GM12891 (cell line): ENCODE results near the gene DUSP15.
"Not testable (repeated sequence)": the region's sequence is repeated elsewhere in the genome, so short reads cannot be mapped to it uniquely, and the experiment has no call there.

Experiments used
- DNase-seq: peaks from one replicate; pipeline ENCODE4 v3.0.0; 2011; ENCODE audit warnings: low spot score; ENCODE audit not compliant: insufficient read length
- FAIRE-seq: peaks from 2 replicates; lab custom pipeline; 2011; peaks lifted over from hg19 to GRCh38; lab: Jason Lieb, UNC
- PAX5 ChIP-seq: IDR thresholded peaks from 2 replicates; pipeline ENCODE4 v1.6.1; 2011; ENCODE audit warnings: low read length, moderate library complexity, mild to moderate bottlenecking; ENCODE audit not compliant: insufficient read depth, severe bottlenecking
- POLR2A ChIP-seq: IDR thresholded peaks from 2 replicates; pipeline ENCODE4 v1.6.1; 2011; ENCODE audit warnings: low read depth, low read length, control low read depth
- POLR2AphosphoS5 ChIP-seq: IDR thresholded peaks from 2 replicates; pipeline ENCODE4 v1.6.1; 2011; ENCODE audit warnings: low read depth, low read length, control low read depth
- POU2F2 ChIP-seq: IDR thresholded peaks from 2 replicates; pipeline ENCODE4 v1.6.1; 2011; ENCODE audit warnings: low read depth, mild to moderate bottlenecking, control low read depth, low read length, moderate library complexity
- SPI1 ChIP-seq: IDR thresholded peaks from 2 replicates; pipeline ENCODE4 v1.6.1; 2011; ENCODE audit warnings: low read depth, low read length, control low read depth
- TAF1 ChIP-seq: IDR thresholded peaks from 2 replicates; pipeline ENCODE4 v1.6.1; 2011; ENCODE audit warnings: low read depth, low read length, control low read depth

Gene DUSP15

DNA sequence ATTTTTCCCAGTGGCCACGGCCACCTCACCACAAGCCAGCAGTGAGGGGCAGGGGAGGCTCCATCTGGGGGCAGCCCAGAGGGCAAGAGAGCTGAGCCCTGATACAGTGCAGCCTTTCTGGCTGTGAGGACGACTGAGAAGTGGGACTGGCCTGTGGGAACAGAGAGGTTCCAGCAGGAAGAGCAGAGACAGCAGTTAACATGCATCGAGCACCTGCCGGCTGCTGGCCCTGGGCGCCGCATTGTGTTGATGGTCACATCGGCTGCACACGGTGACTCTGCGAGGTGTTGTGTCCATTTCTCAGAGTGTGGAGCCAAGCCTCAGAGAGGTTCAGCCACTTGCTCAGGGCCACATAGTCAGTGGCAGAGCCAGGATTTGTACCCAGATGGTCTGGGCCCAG, 34.8 kb downstream of the DUSP15 start:
- no peak for DNase-seq
- FAIRE-seq = no peak
- TF ChIP-seq PAX5 (no peak), POLR2AphosphoS5 (no peak), TAF1 (no peak), SPI1 (no peak), POU2F2 (no peak), POLR2A (no peak)

- no peak for TF ChIP-seq POLR2AphosphoS5
- no peak for TF ChIP-seq TAF1
- TF ChIP-seq PAX5 = no peak
- TF ChIP-seq POLR2A = no peak
- no peak for TF ChIP-seq POU2F2
- no peak for TF ChIP-seq SPI1
- FAIRE-seq = no peak
- no peak for DNase-seq
Observed at GRCh38 chr20:31833931-31834521, 36.3 kb downstream of the DUSP15 start.

- TF ChIP-seq SPI1 (no peak), PAX5 (no peak), TAF1 (no peak), POLR2A (no peak), POLR2AphosphoS5 (no peak), POU2F2 (no peak)
- DNase-seq (peak; percentile 79), FAIRE-seq (peak; percentile 54)
Observed at GRCh38 chr20:31833130-31833930, 37.0 kb downstream of the DUSP15 start.

DNA sequence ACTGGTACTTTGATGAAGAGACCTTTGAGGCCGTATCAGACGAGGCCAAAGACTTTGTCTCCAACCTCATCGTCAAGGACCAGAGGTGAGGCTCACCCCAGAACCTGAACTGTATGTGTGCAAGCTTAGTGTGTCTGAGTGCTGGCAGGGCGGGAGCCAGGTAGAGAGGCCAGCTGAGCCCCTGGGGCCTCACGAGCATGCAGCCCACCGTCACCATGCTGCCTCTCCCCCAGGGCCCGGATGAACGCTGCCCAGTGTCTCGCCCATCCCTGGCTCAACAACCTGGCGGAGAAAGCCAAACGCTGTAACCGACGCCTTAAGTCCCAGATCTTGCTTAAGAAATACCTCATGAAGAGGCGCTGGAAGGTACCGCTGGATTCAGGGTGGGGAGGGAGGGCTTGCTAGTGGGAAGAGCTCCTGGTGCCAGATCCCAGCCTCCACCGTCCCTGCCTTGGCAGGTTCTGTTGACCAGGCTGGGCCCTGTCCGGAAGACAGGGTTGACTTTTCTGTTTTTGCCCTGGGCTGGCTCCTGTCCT, 38.5 kb downstream of the DUSP15 start:
- no peak for FAIRE-seq
- no peak for TF ChIP-seq PAX5
- TF ChIP-seq POLR2AphosphoS5 = no peak
- no peak for TF ChIP-seq SPI1
- TF ChIP-seq TAF1 = no peak
- no peak for TF ChIP-seq POU2F2
- no peak for TF ChIP-seq POLR2A
- no peak for DNase-seq

GRCh38 chr20:31831211-31831610, 39.1 kb downstream of the DUSP15 start:
- DNase-seq = no peak
- TF ChIP-seq PAX5 (no peak), POU2F2 (no peak), TAF1 (no peak), SPI1 (no peak), POLR2AphosphoS5 (no peak), POLR2A (no peak)
- no peak for FAIRE-seq

DNA sequence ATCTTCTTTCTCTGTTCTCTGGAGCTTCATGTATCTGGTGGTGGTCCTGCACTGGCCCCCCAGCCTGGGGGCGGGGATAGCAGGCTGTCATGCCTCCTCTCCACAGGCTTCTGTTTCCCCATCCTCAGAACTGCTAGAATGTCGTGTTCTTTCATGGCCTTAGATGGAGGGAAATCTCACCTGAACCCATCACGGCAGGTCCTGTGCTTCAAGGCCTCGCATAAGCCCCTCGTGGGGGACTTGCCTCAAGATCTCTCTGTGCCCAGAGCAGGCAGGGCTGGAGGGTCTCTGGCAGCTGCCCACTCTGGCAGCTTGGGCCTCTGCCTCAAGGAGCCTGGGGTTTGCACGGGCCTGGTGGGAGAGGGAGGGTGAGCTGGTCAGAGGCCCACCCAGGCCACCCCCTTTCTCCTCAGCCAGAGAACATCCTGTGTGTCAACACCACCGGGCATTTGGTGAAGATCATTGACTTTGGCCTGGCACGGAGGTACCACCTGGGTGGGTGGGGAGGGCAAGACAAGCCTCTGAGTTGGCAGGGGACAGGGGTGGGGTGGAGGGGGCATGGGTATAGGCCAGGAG, 39.8 kb downstream of the DUSP15 start:
- no peak for DNase-seq
- TF ChIP-seq POLR2AphosphoS5 (no peak), POLR2A (no peak), SPI1 (no peak), POU2F2 (no peak)
- FAIRE-seq = no peak

GRCh38 chr20:31829731-31830130, 40.6 kb downstream of the DUSP15 start:
- no peak for FAIRE-seq
- DNase-seq = no peak
- TF ChIP-seq SPI1 = no peak
- TF ChIP-seq TAF1 = no peak
- no peak for TF ChIP-seq POU2F2
- no peak for TF ChIP-seq POLR2AphosphoS5
- TF ChIP-seq POLR2A = no peak
- no peak for TF ChIP-seq PAX5

- FAIRE-seq, DNase-seq: not testable (repeated sequence)
Observed at GRCh38 chr20:31828016-31828415, 42.3 kb downstream of the DUSP15 start.

DNA sequence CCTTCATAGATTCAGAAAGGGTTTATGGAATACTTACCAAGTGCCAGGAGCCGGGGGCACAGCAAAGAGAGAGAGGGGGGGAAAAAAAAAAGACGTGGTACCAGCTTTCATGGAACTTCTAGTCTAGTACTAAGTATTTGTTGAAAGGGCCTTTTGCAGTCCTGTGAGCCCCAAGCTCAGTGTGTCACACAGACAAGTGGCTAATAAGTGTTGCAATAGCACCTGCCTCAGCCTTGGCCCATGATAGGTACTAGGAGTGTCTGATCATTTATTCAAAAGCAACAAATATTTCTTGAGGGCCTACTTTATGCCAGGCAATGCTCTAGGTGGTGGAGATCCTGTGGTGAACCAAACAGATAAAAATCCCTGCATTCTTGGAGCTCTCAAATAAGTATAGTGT, 43.3 kb downstream of the DUSP15 start:
- no peak for DNase-seq
- TF ChIP-seq POLR2AphosphoS5 = no peak
- TF ChIP-seq SPI1 = no peak
- no peak for TF ChIP-seq PAX5
- no peak for FAIRE-seq

DNA sequence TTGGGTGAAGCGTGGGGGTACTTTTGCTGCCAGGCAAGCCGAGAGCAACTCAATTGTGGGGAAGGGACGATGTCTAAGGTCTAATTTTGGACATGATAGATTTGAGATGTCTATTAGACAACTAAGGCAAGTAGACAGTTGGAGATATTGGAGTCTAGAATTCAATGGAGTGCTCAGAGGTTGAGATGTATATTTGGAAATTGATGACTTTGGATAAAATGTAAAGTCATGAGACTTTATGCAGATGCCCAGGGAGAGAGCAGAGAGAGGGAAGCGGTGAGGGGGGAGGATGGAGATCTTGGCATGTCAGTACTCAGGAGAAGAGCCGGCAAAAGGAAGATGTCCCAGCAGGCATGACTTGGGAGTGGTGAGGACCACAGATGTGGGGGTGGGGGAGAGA, 44.3 kb downstream of the DUSP15 start:
- no peak for FAIRE-seq
- DNase-seq = no peak
- TF ChIP-seq POLR2AphosphoS5 (no peak), POLR2A (no peak), SPI1 (no peak), TAF1 (no peak), POU2F2 (no peak), PAX5 (no peak)
